GM10266 (cell line): ENCODE results near the gene STK38L.

Experiments
- DNase-seq: peaks from one replicate; pipeline ENCODE4 v3.0.0; 2012; ENCODE audit errors: extremely low spot score
- TF ChIP-seq, protein P1 (sequence below): IDR thresholded peaks from 2 replicates; pipeline ENCODE4 v1.5.1; 2012; ENCODE audit warnings: mild to moderate bottlenecking, low read depth; ENCODE audit not compliant: control insufficient read depth, insufficient read depth; ENCODE audit errors: missing control alignments

Gene STK38L

GRCh38 chr12:27207615-27208413, 36.3 kb upstream of the STK38L start:
- TF ChIP-seq, protein P1, sequence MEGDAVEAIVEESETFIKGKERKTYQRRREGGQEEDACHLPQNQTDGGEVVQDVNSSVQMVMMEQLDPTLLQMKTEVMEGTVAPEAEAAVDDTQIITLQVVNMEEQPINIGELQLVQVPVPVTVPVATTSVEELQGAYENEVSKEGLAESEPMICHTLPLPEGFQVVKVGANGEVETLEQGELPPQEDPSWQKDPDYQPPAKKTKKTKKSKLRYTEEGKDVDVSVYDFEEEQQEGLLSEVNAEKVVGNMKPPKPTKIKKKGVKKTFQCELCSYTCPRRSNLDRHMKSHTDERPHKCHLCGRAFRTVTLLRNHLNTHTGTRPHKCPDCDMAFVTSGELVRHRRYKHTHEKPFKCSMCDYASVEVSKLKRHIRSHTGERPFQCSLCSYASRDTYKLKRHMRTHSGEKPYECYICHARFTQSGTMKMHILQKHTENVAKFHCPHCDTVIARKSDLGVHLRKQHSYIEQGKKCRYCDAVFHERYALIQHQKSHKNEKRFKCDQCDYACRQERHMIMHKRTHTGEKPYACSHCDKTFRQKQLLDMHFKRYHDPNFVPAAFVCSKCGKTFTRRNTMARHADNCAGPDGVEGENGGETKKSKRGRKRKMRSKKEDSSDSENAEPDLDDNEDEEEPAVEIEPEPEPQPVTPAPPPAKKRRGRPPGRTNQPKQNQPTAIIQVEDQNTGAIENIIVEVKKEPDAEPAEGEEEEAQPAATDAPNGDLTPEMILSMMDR: no peak
- DNase-seq: peak; percentile 54

DNA sequence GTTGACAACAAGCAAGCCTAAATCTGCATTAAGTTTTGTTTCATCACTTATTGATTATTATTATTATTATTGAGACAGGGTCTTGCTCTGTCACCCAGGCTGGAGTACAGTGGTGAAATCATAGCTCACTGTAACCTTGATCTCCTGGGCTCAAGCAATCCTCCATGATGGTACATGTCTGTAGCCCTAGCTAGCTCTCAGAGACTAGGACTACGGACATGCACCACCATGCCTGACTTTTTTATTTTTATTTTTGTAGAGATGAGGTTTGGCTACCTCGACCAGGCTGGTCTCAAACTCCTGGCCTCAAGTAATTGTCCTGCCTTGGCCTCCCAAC, 35.7 kb upstream of the STK38L start:
- DNase-seq: no peak
- TF ChIP-seq, protein P1: no peak

DNA sequence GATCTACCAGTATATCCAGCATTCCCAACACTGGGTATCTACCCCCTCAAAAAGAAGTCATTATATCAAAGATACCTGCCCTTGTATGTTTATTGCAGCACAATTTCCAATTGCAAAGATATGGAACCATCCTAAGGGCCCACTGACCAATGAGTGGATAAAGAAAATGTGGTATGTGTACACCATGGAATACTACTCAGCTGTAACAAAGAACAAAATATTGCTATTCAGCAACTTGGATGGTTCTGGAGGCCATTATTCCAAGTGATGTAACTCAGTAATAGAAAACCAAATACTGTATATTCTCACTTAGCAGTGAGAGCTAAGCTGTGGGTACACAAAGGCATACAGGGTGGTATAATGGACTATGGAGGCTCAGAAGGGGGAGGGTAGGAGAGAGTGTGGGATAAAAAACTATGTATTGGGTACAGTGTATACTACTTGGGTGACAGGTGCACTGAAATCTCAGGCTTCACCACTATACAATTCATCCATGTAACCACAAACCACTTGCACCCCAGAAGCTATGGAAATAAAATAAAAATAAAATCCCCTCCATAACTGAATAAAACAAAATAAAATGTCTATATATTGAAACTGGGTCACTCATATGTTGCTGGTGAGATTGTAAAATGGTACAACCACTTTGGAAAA, 34.7 kb upstream of the STK38L start:
- DNase-seq: no peak
- TF ChIP-seq, protein P1: no peak

GRCh38 chr12:27210187-27210586, 33.9 kb upstream of the STK38L start:
- no peak for DNase-seq

GRCh38 chr12:27212861-27213260, 31.2 kb upstream of the STK38L start:
- no peak for DNase-seq
- TF ChIP-seq, protein P1: no peak

More at GRCh38 chr12:27210187-27210586, 33.9 kb upstream of the STK38L start:
- TF ChIP-seq, protein P1: no peak

DNA sequence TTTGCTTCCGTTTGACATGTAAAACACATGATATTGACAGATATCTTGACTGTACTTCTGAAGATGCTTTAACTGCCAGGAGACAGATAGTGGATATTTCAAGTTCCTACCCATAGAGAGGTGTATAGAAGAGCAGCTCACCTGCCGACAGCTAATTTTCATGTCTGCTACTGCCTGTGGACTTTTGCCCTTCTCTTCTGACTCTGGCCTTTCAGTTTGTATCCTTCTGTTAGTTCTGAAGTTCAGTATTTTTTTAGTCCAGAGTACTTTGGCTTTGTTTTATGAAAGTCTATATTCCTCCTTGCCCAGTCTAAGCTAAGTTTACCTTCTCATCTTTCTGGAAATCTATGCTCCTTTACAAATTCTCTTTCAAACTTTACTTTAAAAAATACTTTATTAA, 30.8 kb upstream of the STK38L start:
- DNase-seq: no peak
- TF ChIP-seq, protein P1: no peak
